Gastroesophageal sphincter (tissue), 3 donors: ENCODE measurements around the gene APLP2.

ENCODE experiments used
- POLR2A ChIP-seq, 2 donors: fragments of 450-650 bp; IDR thresholded peaks; one replicate each; pipeline ENCODE4 v1.6.1; 2017; ENCODE audit warnings: antibody characterized with exemption in 2 of 2, mild to moderate bottlenecking in 2 of 2, moderate library complexity in 1 of 2
- TF ChIP-seq, protein P1 (sequence below), 4 experiments: fragments of 200-600 bp in 2 of 4; fragments of 450-650 bp in 2 of 4; sonication (generic) in 1 of 4; IDR thresholded peaks; one replicate each; pipeline ENCODE4 v1.5.1; 2017 to 2019; ENCODE audit warnings: antibody characterized with exemption in 4 of 4, mild to moderate bottlenecking in 2 of 4, moderate library complexity in 2 of 4

DNA sequence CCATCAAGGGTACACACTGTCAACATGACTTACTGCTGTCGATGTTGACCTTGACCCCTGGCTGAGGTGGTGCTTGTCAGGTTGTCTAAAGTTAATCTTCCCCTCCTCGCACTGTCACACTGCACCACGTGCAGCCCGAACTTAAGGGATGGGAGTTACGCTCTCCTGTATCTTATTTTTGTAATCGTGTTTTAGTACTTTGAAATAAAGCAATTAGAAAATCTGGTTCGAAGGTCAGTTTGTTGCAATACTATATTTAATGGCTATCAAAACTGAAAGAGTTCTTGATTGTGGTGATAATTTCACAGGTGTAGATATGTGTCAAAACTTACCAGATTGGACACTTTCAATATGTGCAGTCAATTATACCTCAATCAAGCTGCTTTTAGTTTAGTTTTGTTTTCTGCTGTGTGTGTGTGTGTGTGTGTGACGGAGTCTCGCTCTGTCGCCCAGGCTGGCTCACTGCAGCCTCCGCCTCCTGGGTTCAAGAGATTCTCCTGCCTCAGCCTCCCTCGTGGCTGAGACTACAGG is 79.2 kb downstream of the APLP2 start:
- TF ChIP-seq, protein P1, sequence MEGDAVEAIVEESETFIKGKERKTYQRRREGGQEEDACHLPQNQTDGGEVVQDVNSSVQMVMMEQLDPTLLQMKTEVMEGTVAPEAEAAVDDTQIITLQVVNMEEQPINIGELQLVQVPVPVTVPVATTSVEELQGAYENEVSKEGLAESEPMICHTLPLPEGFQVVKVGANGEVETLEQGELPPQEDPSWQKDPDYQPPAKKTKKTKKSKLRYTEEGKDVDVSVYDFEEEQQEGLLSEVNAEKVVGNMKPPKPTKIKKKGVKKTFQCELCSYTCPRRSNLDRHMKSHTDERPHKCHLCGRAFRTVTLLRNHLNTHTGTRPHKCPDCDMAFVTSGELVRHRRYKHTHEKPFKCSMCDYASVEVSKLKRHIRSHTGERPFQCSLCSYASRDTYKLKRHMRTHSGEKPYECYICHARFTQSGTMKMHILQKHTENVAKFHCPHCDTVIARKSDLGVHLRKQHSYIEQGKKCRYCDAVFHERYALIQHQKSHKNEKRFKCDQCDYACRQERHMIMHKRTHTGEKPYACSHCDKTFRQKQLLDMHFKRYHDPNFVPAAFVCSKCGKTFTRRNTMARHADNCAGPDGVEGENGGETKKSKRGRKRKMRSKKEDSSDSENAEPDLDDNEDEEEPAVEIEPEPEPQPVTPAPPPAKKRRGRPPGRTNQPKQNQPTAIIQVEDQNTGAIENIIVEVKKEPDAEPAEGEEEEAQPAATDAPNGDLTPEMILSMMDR (IDR thresholded peaks at IDR 0.05), result no peak
- TF ChIP-seq POLR2A (IDR thresholded peaks at IDR 0.05), result no peak
